ENCODE results near the gene CT47C1.

Gene CT47C1

DNA sequence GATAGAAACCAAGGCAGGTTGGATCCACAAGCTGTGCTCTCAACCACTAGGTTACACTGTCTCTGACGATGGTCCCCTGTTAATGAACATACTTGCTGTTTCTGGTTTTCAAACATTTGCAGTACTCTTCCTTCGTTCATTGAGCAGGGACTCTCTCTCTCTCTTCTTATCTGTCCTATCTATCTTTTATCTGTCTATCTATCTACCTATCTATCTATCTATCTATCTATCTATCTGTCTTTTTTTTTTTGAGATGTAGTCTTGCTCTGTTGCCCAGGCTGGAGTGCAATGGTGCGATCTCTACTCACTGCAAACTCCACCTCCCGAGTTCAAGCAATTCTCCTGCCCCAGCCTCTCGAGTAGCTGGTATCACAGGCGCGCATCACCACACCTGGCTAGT lies 9.4 kb upstream of the CT47C1 start:
- no peak overlapping the region for H3K4me3 ChIP-seq (replicated peaks in 1 of 2; ENCODE audit: low read depth in 2 of 2, low read length in 2 of 2)
- no peak for DNase-seq (ENCODE audit: low read depth in 2 of 2)
- TF ChIP-seq, protein P1, sequence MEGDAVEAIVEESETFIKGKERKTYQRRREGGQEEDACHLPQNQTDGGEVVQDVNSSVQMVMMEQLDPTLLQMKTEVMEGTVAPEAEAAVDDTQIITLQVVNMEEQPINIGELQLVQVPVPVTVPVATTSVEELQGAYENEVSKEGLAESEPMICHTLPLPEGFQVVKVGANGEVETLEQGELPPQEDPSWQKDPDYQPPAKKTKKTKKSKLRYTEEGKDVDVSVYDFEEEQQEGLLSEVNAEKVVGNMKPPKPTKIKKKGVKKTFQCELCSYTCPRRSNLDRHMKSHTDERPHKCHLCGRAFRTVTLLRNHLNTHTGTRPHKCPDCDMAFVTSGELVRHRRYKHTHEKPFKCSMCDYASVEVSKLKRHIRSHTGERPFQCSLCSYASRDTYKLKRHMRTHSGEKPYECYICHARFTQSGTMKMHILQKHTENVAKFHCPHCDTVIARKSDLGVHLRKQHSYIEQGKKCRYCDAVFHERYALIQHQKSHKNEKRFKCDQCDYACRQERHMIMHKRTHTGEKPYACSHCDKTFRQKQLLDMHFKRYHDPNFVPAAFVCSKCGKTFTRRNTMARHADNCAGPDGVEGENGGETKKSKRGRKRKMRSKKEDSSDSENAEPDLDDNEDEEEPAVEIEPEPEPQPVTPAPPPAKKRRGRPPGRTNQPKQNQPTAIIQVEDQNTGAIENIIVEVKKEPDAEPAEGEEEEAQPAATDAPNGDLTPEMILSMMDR (IDR thresholded peaks at IDR 0.05; ENCODE audit: low read depth, low read length): no peak

DNA sequence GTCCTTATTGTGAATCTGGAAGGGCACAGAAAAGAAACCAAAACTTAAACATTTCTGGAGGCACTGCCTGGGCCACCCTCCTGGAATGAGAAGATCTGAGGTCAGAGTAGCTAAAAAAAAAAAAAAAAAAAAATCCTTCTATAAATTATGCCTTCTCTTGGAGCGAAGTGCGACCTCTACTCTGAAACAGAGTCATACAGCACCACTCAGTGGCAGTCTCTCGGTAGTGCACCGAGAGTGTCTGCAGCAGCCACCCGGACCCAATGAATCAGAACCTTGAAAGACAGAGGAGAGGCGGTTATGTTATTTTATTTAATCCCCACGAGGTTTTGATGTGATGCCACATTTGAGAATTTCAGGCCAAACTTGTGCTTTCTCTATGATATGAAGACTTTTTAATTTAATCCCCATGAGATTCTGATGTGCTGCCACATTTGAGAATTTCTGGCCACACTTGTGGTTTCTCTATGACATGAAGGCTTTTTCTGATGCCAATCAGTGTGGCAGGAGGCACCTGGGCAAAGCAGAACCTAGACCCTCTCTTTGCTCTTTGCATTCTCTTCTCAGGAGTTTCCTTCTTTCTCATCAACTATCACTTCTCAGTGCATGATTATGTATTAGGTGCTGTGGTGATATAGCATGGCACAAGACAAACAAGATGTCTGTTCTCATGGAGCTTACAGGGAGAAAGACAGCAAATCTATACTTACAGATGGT lies 5.6 kb upstream of the CT47C1 start:
- DNase-seq (ENCODE audit: low read depth in 2 of 2): peak; percentile 71 to 75
- TF ChIP-seq, protein P1 (IDR thresholded peaks at IDR 0.05; ENCODE audit: low read depth, low read length): peak; percentile 71
- no peak overlapping the region for H3K4me3 ChIP-seq (replicated peaks in 1 of 2; ENCODE audit: low read depth in 2 of 2, low read length in 2 of 2)

DNA sequence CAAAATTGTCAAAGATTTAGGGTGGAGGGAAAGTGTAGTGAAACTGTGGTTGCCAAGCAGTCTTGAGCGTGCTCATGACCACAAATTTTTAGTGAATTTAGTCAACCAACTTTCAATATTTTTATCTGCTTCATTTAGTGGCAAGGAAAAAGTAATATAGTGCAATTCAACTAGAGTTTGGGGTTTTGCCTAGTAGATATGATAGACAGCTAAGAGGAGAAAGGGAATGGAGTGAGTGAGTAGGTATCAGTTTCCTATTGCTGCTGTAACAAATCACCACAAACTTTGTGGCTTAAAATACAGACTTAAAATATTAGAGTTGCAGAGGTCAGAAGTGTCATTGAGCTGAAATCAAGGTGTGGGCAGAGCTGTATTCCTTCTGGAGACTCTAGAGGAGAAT lies 3.7 kb upstream of the CT47C1 start:
- no peak for DNase-seq (ENCODE audit: low read depth in 2 of 2)
- no peak overlapping the region for H3K4me3 ChIP-seq (replicated peaks in 1 of 2; ENCODE audit: low read depth in 2 of 2, low read length in 2 of 2)
- TF ChIP-seq, protein P1 (IDR thresholded peaks at IDR 0.05; ENCODE audit: low read depth, low read length): no peak

DNA sequence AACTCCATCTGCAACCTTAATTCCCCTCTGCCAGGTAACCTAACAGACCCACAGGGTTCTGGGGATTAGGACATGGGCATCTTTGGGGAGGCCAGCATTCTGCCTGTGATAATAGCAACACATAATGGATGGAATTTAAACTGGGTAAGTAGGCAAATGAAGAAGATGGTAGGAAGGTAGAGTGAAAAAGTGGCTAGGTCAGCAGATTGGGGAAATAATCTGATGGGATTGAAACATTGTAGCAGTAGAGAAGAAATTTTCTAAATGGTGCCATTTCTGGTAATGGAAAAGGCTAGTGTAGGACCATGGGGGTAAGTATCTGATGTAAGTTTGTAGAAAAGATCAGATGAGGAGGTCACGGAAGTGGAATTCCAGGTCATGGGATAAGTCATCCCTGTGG lies 3.0 kb upstream of the CT47C1 start:
- H3K4me3 ChIP-seq (replicated peaks in 1 of 2; ENCODE audit: low read depth in 2 of 2, low read length in 2 of 2): no peak overlapping the region
- TF ChIP-seq, protein P1 (IDR thresholded peaks at IDR 0.05; ENCODE audit: low read depth, low read length): no peak
- DNase-seq (ENCODE audit: low read depth in 2 of 2): no peak

DNA sequence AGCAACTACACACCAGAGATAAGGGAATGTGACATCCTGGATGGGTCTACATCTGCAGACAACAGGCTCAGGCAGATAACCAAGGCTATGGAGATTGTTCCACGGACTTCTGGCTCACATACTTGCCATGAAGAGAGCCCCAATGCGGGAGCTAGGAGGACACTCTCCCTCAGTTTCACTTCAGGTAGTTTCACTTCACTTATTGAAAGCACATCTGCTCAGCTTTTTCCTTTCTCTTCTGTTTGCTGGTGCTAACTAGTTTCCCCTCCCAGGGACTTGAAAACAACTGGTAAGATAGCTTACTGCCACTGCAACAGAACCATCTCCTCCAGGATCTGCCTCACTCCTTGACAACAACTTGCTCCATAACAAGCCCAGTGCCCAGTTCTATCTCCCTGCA lies 1.4 kb upstream of the CT47C1 start:
- no peak overlapping the region for H3K4me3 ChIP-seq (replicated peaks in 1 of 2; ENCODE audit: low read depth in 2 of 2, low read length in 2 of 2)
- DNase-seq (ENCODE audit: low read depth in 2 of 2): no peak
- TF ChIP-seq, protein P1 (IDR thresholded peaks at IDR 0.05; ENCODE audit: low read depth, low read length): no peak

DNA sequence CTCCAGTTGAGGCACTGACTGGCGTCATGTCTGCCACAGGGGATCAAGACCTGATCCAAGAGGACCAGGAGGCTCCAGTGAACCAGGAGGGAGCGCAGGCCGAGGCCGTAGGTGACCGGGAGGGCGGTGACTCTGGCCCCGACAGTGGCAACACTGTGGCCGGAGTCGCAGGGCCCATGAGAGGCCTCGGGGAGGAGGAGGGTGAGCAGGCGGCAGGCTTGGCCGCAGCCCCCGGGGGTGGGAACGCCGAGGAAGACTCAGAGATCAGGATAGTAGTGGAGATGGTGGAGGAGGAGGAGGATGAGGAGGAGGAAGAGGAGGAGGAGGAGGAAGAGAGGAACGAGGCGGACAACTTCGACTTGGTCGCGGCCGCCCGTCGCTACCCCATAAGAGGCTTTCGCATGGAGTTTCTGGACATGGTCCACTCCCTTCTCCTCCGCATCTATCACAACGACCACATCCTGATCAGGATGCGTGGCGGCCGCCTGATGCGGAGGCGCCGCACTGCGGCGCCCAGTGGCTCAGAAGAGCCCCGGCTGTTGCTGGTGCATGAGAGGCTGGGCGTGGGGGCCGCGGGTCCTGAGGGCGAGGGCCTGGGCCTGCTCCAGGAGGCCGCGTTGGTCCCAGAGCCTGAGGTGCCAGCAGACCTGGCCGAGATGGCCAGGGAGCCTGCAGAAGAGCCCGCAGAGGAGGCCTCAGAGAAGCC lies 560 bp downstream of the CT47C1 start:
- H3K4me3 ChIP-seq (replicated peaks in 1 of 2; ENCODE audit: low read depth in 2 of 2, low read length in 2 of 2): no peak overlapping the region
- no peak for DNase-seq (ENCODE audit: low read depth in 2 of 2)
- TF ChIP-seq, protein P1 (IDR thresholded peaks at IDR 0.05; ENCODE audit: low read depth, low read length): no peak
